HuH-7.5 (cell line): ENCODE data around the gene KRT3.
"Not testable (repeated sequence)": the region's sequence is repeated elsewhere in the genome, so short reads cannot be mapped to it uniquely, and the experiment has no call there.

Source experiments
- DNase-seq: peaks from one replicate; pipeline ENCODE4 v3.0.0; 2011; ENCODE audit warnings: low spot score

The KRT3 gene

GRCh38 chr12:52798003-52798670 lies 2.2 kb upstream of the KRT3 start:
- no peak for DNase-seq

GRCh38 chr12:52797529-52797894 lies 1.6 kb upstream of the KRT3 start:
- no peak for DNase-seq

- no peak for DNase-seq
Measured at GRCh38 chr12:52796839-52797528, 1.1 kb upstream of the KRT3 start.

GRCh38 chr12:52796429-52796794 lies 495 bp upstream of the KRT3 start:
- DNase-seq = no peak

GRCh38 chr12:52795332-52795674 lies 614 bp downstream of the KRT3 start:
- not testable (repeated sequence) for DNase-seq

GRCh38 chr12:52794479-52795331 lies 1.2 kb downstream of the KRT3 start:
- DNase-seq = no peak

- no peak for DNase-seq
Measured at GRCh38 chr12:52792185-52793029, 3.5 kb downstream of the KRT3 start.

GRCh38 chr12:52791271-52792184 lies 4.4 kb downstream of the KRT3 start:
- DNase-seq = no peak

- DNase-seq = no peak
Measured at GRCh38 chr12:52790427-52791270, 5.3 kb downstream of the KRT3 start.

GRCh38 chr12:52789637-52790426 lies 6.1 kb downstream of the KRT3 start:
- DNase-seq = no peak

GRCh38 chr12:52788876-52789636 lies 6.9 kb downstream of the KRT3 start:
- DNase-seq = no peak

- no peak for DNase-seq
Measured at GRCh38 chr12:52788192-52788875, 7.6 kb downstream of the KRT3 start.

- no peak for DNase-seq
Measured at GRCh38 chr12:52787324-52788191, 8.4 kb downstream of the KRT3 start.

GRCh38 chr12:52784909-52785308 lies 11.0 kb downstream of the KRT3 start:
- DNase-seq = no peak

- DNase-seq = no peak
Measured at GRCh38 chr12:52783563-52784316, 12.2 kb downstream of the KRT3 start.

- no peak for DNase-seq
Measured at GRCh38 chr12:52782502-52782901, 13.4 kb downstream of the KRT3 start.
